Tibial nerve (tissue), 4 donors: Measurements from ENCODE around the gene GOLGA6L7.

Source experiments
- EP300 ChIP-seq, 2 donors: sonication (generic); formaldehyde crosslinking; IDR thresholded peaks; one replicate each; pipeline ENCODE4 v1.6.1; 2017; ENCODE audit warnings: antibody characterized with exemption in 2 of 2, mild to moderate bottlenecking in 1 of 2
- POLR2A ChIP-seq, 2 donors: fragments of 450-650 bp; IDR thresholded peaks; one replicate each; pipeline ENCODE4 v1.6.1; 2017; ENCODE audit warnings: antibody characterized with exemption in 2 of 2, mild to moderate bottlenecking in 2 of 2, moderate library complexity in 2 of 2
- TF ChIP-seq, protein P1 (sequence below), 5 experiments: fragments of 200-600 bp in 3 of 5; fragments of 450-650 bp in 2 of 5; sonication (generic) in 3 of 5; IDR thresholded peaks; one replicate each; pipeline ENCODE4 v1.5.1; 2016 to 2019; ENCODE audit warnings: antibody characterized with exemption in 5 of 5, mild to moderate bottlenecking in 3 of 5, moderate library complexity in 2 of 5

DNA sequence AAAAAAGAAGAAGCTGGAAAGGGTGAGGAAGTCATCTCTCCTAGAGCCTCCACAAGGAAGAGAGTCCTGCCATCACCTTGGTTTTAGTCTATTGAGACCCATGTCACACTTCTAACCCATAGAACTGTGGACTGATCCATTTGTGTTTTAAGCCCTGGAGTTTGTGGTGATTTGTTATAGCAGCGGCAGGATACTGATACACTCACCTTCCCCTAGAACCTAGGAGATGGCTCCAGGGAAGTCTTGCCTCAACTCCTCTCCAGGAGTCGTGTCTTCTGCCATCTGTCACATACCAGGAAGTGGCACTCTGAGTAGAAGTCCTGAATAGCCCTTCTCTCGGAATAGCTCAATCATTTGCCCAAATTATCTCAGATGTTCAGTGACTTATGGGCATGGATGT lies 22.7 kb upstream of the GOLGA6L7 start:
- TF ChIP-seq, protein P1, sequence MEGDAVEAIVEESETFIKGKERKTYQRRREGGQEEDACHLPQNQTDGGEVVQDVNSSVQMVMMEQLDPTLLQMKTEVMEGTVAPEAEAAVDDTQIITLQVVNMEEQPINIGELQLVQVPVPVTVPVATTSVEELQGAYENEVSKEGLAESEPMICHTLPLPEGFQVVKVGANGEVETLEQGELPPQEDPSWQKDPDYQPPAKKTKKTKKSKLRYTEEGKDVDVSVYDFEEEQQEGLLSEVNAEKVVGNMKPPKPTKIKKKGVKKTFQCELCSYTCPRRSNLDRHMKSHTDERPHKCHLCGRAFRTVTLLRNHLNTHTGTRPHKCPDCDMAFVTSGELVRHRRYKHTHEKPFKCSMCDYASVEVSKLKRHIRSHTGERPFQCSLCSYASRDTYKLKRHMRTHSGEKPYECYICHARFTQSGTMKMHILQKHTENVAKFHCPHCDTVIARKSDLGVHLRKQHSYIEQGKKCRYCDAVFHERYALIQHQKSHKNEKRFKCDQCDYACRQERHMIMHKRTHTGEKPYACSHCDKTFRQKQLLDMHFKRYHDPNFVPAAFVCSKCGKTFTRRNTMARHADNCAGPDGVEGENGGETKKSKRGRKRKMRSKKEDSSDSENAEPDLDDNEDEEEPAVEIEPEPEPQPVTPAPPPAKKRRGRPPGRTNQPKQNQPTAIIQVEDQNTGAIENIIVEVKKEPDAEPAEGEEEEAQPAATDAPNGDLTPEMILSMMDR (IDR thresholded peaks at IDR 0.05): no peak
- TF ChIP-seq POLR2A (IDR thresholded peaks at IDR 0.05): no peak
- TF ChIP-seq EP300 (IDR thresholded peaks at IDR 0.05): no peak
